Fibroblast of the conjunctiva (primary cell): ENCODE measurements around the gene HASPIN.

Experiments
- DNase-seq: peaks from one replicate; pipeline ENCODE4 v3.0.0-alpha.2; 2010; ENCODE audit warnings: low read depth

Gene HASPIN

GRCh38 chr17:3766779-3767178 is 43.1 kb downstream of the HASPIN start:
- DNase-seq: no peak

DNA sequence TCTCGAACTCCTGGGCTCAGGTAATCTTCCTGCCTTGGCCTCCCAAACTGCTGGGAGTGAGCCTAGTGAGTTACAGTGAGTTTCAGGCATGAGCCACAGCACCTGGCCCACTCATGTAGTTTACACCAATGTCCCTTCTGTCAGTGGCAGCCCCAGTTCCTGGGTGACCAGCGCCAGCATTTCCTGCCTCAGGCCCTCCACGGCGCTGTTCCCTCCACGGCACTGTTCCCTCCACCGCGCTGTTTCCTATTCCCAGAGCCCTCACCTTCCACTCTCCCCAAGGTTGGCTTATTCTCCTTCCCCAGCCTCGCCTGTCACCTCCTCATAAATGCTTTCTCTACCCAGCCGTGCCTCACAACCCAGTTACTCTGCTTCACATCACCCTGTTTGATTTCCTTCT is 44.6 kb downstream of the HASPIN start:
- DNase-seq: no peak

DNA sequence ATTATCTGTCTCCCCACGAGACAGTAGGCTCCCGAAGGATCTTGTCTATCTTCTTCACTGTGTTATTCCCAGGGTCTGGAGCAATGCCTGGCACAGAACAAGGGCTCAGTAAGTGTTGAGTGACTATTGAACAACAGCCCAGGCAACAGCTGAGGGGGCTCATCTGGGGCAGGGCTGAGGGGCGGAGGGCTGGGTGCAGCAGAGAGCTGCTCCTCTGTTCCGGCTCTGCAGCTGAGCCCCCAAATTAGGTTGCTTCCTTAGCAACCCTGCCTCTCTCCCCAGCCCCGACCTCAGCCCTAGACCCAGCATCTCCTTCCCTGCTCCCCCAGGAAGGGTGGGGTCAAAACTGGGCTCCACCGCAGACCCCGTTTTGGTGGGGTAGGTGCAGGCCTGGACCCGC is 45.1 kb downstream of the HASPIN start:
- no peak for DNase-seq

GRCh38 chr17:3770466-3770865 is 46.8 kb downstream of the HASPIN start:
- no peak for DNase-seq

- DNase-seq: no peak
Observed at GRCh38 chr17:3771140-3771539, 47.4 kb downstream of the HASPIN start.

- no peak for DNase-seq
Observed at GRCh38 chr17:3772764-3773163, 49.1 kb downstream of the HASPIN start.

- DNase-seq: no peak
Observed at GRCh38 chr17:3773511-3773910, 49.8 kb downstream of the HASPIN start.

DNA sequence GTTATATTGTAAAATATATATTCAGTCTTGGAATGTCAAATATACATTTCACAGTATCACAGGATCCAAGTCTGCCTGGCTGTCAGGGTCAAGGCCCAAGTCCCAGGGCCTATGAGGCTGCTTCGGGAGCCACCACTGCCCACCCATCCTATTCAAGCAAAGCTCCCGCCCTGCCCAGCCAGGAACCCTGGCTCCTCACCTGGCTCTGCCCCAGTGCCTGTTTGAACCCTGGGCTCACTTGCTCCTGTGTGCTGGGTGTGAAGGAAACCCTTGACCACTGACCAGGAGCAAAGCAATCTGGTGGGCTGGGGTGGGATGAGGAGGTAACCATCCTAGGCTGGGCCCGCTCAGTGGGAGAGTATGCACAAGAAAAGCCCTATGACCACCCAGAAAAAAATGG is 50.3 kb downstream of the HASPIN start:
- DNase-seq: no peak
